ENCODE data around the gene MAPKAP1.

MAPKAP1 gene

GRCh38 chr9:125646217-125646616 is 60.8 kb downstream of the MAPKAP1 start:
- no peak for DNase-seq (ENCODE audit: low read depth in 4 of 4, low spot score in 1 of 4)

- DNase-seq (ENCODE audit: low read depth in 4 of 4, low spot score in 1 of 4), result no peak
These were observed 62.0 kb downstream of the MAPKAP1 start for GRCh38 chr9:125644819-125645507.

- no peak for DNase-seq (ENCODE audit: low read depth in 4 of 4, low spot score in 1 of 4)
These were observed 64.7 kb downstream of the MAPKAP1 start for GRCh38 chr9:125642311-125642710.

GRCh38 chr9:125639057-125639456 is 68.0 kb downstream of the MAPKAP1 start:
- no peak for DNase-seq (ENCODE audit: low read depth in 4 of 4, low spot score in 1 of 4)

- no peak for DNase-seq (ENCODE audit: low read depth in 4 of 4, low spot score in 1 of 4)
These were observed 68.6 kb downstream of the MAPKAP1 start for GRCh38 chr9:125638239-125639045.

GRCh38 chr9:125637241-125637640 is 69.8 kb downstream of the MAPKAP1 start:
- DNase-seq (ENCODE audit: low read depth in 4 of 4, low spot score in 1 of 4), result no peak

GRCh38 chr9:125635888-125636287 is 71.1 kb downstream of the MAPKAP1 start:
- no peak for DNase-seq (ENCODE audit: low read depth in 4 of 4, low spot score in 1 of 4)

GRCh38 chr9:125634040-125634717 is 72.8 kb downstream of the MAPKAP1 start:
- DNase-seq (ENCODE audit: low read depth in 4 of 4, low spot score in 1 of 4), result no peak

GRCh38 chr9:125633116-125633745 is 73.8 kb downstream of the MAPKAP1 start:
- no peak for DNase-seq (ENCODE audit: low read depth in 4 of 4, low spot score in 1 of 4)

GRCh38 chr9:125632321-125633115 is 74.5 kb downstream of the MAPKAP1 start:
- peak in 1 of 4 experiments; percentile 34 for DNase-seq (ENCODE audit: low read depth in 4 of 4, low spot score in 1 of 4)

GRCh38 chr9:125631391-125632085 is 75.5 kb downstream of the MAPKAP1 start:
- no peak for DNase-seq (ENCODE audit: low read depth in 4 of 4, low spot score in 1 of 4)

GRCh38 chr9:125630436-125630835 is 76.6 kb downstream of the MAPKAP1 start:
- DNase-seq (ENCODE audit: low read depth in 4 of 4, low spot score in 1 of 4), result no peak

- DNase-seq (ENCODE audit: low read depth in 4 of 4, low spot score in 1 of 4), result no peak
These were observed 77.6 kb downstream of the MAPKAP1 start for GRCh38 chr9:125629446-125629845.

GRCh38 chr9:125626187-125626586 is 80.8 kb downstream of the MAPKAP1 start:
- no peak for DNase-seq (ENCODE audit: low read depth in 4 of 4, low spot score in 1 of 4)

- DNase-seq (ENCODE audit: low read depth in 4 of 4, low spot score in 1 of 4), result no peak
These were observed 85.8 kb downstream of the MAPKAP1 start for GRCh38 chr9:125621170-125621569.

GRCh38 chr9:125620216-125620615 is 86.8 kb downstream of the MAPKAP1 start:
- DNase-seq (ENCODE audit: low read depth in 4 of 4, low spot score in 1 of 4), result no peak

GRCh38 chr9:125617087-125617486 is 89.9 kb downstream of the MAPKAP1 start:
- no peak for DNase-seq (ENCODE audit: low read depth in 4 of 4, low spot score in 1 of 4)

- DNase-seq (ENCODE audit: low read depth in 4 of 4, low spot score in 1 of 4), result no peak
These were observed 93.9 kb downstream of the MAPKAP1 start for GRCh38 chr9:125613141-125613540.

GRCh38 chr9:125612616-125613015 is 94.4 kb downstream of the MAPKAP1 start:
- no peak for DNase-seq (ENCODE audit: low read depth in 4 of 4, low spot score in 1 of 4)

- DNase-seq (ENCODE audit: low read depth in 4 of 4, low spot score in 1 of 4), result no peak
These were observed 95.8 kb downstream of the MAPKAP1 start for GRCh38 chr9:125611121-125611765.

All from stimulated activated CD4-positive, alpha-beta T cell treated with anti-CD3 and anti-CD28 coated beads, Interleukin-1b, Interleukin-23, amount 100 ng/mL, for 24 hours (primary cell).